ENCODE measurements around the gene SMIM41.

DNA sequence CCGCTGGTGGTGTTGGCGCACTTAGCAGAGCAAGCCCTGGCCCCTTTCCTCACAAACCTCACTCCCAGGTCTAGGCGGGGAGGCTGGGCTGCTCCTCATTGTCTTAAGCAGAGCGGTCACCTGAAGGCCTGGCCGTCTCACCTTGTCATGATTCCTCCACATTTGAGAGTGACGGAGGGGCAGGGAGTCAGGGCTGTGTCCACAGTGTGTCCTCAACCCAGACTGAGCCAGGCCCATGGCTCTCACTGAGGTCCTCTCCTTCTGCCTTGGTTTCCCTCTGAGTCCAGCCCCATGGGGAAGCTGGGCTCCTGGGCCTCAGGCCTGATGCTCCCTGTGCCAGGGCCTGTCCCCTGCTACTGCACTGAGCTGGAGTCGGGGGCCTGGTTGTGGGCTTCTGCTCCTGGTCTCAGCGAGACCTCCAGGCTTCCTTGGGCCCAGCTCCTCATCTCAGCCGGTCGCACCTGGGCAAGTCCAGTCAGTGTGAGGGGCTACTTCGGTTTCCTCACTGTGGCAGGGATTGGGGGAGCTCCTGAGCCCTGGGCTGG lies 67.4 kb downstream of the SMIM41 start:
- TF ChIP-seq POLR2AphosphoS5 (IDR thresholded peaks at IDR 0.05) (no peak), EP300 (IDR thresholded peaks at IDR 0.05; ENCODE audit: low read depth) (no peak)
